Endothelial cell of umbilical vein (primary cell): ENCODE measurements around the gene CHI3L2. TPM values are rescaled to one million over a fixed set of nuclear protein-coding genes. Genes with fewer than 3 reads are reported as not detected.

ENCODE experiments used
- BruUV-seq: library from RNA; stranded (reverse); fragments of 400-500 nt; replicated peaks from 2 replicates; lab custom pipeline; 2021; lab: Mats Ljungman, UMichigan
- CTCF ChIA-PET: fragments of 300-600, 350-600 bp; sonication (Branson Sonifier 250); formaldehyde crosslinking; loops from one replicate; lab custom pipeline; 2021; ENCODE audit warnings: antibody characterized with exemption, inconsistent platforms; lab: Charles Lee
- POLR2A ChIA-PET: fragments of 300-600, 350-600 bp; sonication (Branson Sonifier 250); formaldehyde crosslinking; loops from one replicate; lab custom pipeline; 2021; ENCODE audit warnings: antibody characterized with exemption, inconsistent platforms; lab: Charles Lee
- DNase-seq: peaks from one replicate; pipeline ENCODE4 v3.0.0-alpha.2; 2011; ENCODE audit warnings: low read depth, low spot score
- FAIRE-seq: peaks from 2 replicates; lab custom pipeline; 2011; peaks lifted over from hg19 to GRCh38; lab: Jason Lieb, UNC
- H2AFZ ChIP-seq: 2 replicates; pipeline ENCODE4 v1.6.0; 2012; ENCODE audit warnings: low read depth, low read length, control low read depth, inconsistent platforms
- H3K27ac ChIP-seq: 2 replicates; pipeline ENCODE4 v1.5.1; 2011; ENCODE audit warnings: low read depth, mild to moderate bottlenecking, control low read depth, low read length, moderate library complexity; ENCODE audit not compliant: insufficient read depth
- H3K27me3 ChIP-seq, 2 experiments: 2 replicates each; pipeline versions ENCODE4 v1.6.0 to v1.6.1; 2011; ENCODE audit warnings: low read length in 2 of 2, mixed read lengths in 1 of 2; ENCODE audit not compliant: control insufficient read depth in 2 of 2, insufficient read depth in 2 of 2
- H3K36me3 ChIP-seq, 2 experiments: 2 replicates in 1 of 2; 3 replicates in 1 of 2; pipeline ENCODE4 v1.5.1; 2011; ENCODE audit warnings: low read length in 2 of 2, mild to moderate bottlenecking in 1 of 2, moderate library complexity in 1 of 2; ENCODE audit not compliant: control insufficient read depth in 2 of 2, insufficient read depth in 2 of 2; ENCODE audit errors: extremely low read depth in 1 of 2
- H3K4me1 ChIP-seq: 3 replicates; pipeline ENCODE4 v1.5.1; 2011; ENCODE audit warnings: mild to moderate bottlenecking, low read length; ENCODE audit not compliant: control insufficient read depth, insufficient read depth; ENCODE audit errors: extremely low read depth
- H3K4me2 ChIP-seq: 2 replicates; pipeline ENCODE4 v1.6.1; 2011; ENCODE audit warnings: low read length, control low read depth, mixed read lengths; ENCODE audit not compliant: insufficient read depth
- H3K4me3 ChIP-seq, 3 experiments: fragments of 200-600 bp in 1 of 3; sonication (generic), shearing (Covaris generic) in 1 of 3; replicated peaks in 1 of 3; 2 replicates each; pipeline ENCODE4 v1.5.1; 2011 to 2016; ENCODE audit warnings: control low read depth in 3 of 3, low read length in 3 of 3, mild to moderate bottlenecking in 2 of 3, inconsistent platforms in 1 of 3, low read depth in 1 of 3, moderate library complexity in 1 of 3; ENCODE audit not compliant: insufficient read depth in 1 of 3
- H3K79me2 ChIP-seq: 2 replicates; pipeline ENCODE4 v1.6.0; 2012; ENCODE audit warnings: low read length, inconsistent platforms; ENCODE audit not compliant: control insufficient read depth, insufficient read depth
- H3K9ac ChIP-seq: replicated peaks from 2 replicates; pipeline ENCODE3; 2011; ENCODE audit warnings: low read length, control low read depth; ENCODE audit not compliant: insufficient read depth; ENCODE audit errors: extremely low read depth
- H3K9me1 ChIP-seq: replicated peaks from 3 replicates; pipeline ENCODE4 v1.6.0; 2011; ENCODE audit warnings: mild to moderate bottlenecking, low read length; ENCODE audit not compliant: control insufficient read depth, insufficient read depth; ENCODE audit errors: extremely low read depth
- H3K9me3 ChIP-seq: replicated peaks from 2 replicates; pipeline ENCODE4 v1.5.1; 2012; ENCODE audit warnings: low read length, inconsistent platforms; ENCODE audit not compliant: control insufficient read depth, insufficient read depth
- H4K20me1 ChIP-seq: replicated peaks from 2 replicates; pipeline ENCODE3; 2011; ENCODE audit warnings: mild to moderate bottlenecking, low read length; ENCODE audit not compliant: control insufficient read depth, insufficient read depth; ENCODE audit errors: extremely low read depth
- EZH2 ChIP-seq: IDR thresholded peaks from 2 replicates; pipeline ENCODE4 v1.6.1; 2012; ENCODE audit warnings: borderline replicate concordance, low read depth, mild to moderate bottlenecking, moderate library complexity, low read length, inconsistent platforms; ENCODE audit not compliant: severe bottlenecking
- FOS ChIP-seq: IDR thresholded peaks from 2 replicates; pipeline ENCODE4 v1.6.1; 2011; ENCODE audit warnings: mild to moderate bottlenecking, low read length, moderate library complexity, borderline replicate concordance; ENCODE audit not compliant: insufficient read depth
- GATA2 ChIP-seq: IDR thresholded peaks from 2 replicates; pipeline ENCODE4 v1.7.0; 2011; ENCODE audit warnings: low read depth, mild to moderate bottlenecking, moderate library complexity, mixed read lengths, low read length; ENCODE audit not compliant: insufficient read length, insufficient read depth
- JUN ChIP-seq: IDR thresholded peaks from 2 replicates; pipeline ENCODE4 v1.6.1; 2011; ENCODE audit warnings: borderline replicate concordance, low read depth; ENCODE audit not compliant: insufficient read length, insufficient read depth
- MAX ChIP-seq: IDR thresholded peaks from 2 replicates; pipeline ENCODE4 v1.6.1; 2011; ENCODE audit not compliant: insufficient read depth, insufficient read length
- POLR2AphosphoS5 ChIP-seq: IDR thresholded peaks from 2 replicates; pipeline ENCODE4 v1.6.1; 2012; ENCODE audit warnings: low read depth, mild to moderate bottlenecking, control low read depth, low read length, moderate library complexity; ENCODE audit not compliant: insufficient read depth
- dilution Hi-C: fragments of 300-500 bp; cut with MboI; formaldehyde crosslinking; loops from one replicate; pipeline ENCODE4 v1.15.0; 2019; ENCODE audit warnings: low sequenced_read_pairs; ENCODE audit not compliant: extremely low pct_ligation_motif_present
- intact Hi-C: fragments of 100-400 bp; cut with micrococcal nuclease; formaldehyde crosslinking; loops from one replicate; pipeline ENCODE4 v1.10.0; 2022
- polyA plus RNA-seq, 4 experiments: library from polyadenylated mRNA; depleted of rRNA in 3 of 4; stranded (reverse) in 3 of 4; unstranded in 1 of 4; fragments of >200 nt; gene quantifications; 2 replicates each; pipeline versions ENCODE4 v1.2.1 to v1.2.3, GENCODE V29; 2011 to 2012; ENCODE audit warnings: missing spikeins in 1 of 4
- total RNA-seq: library from RNA; stranded (reverse); gene quantifications from 2 replicates; pipeline ENCODE4 v1.2.3, GENCODE V29; 2021
- TF ChIP-seq, protein P1 (sequence below), 2 donors: IDR thresholded peaks; 1 replicate in 1 of 2; 2 replicates in 1 of 2; pipeline ENCODE4 v1.5.1; 2011; ENCODE audit warnings: low read length in 2 of 2, mild to moderate bottlenecking in 2 of 2, moderate library complexity in 2 of 2, control low read depth in 1 of 2, inconsistent platforms in 1 of 2, low read depth in 1 of 2; ENCODE audit not compliant: insufficient read depth in 1 of 2; ENCODE audit errors: extremely low read depth in 1 of 2

CHI3L2 gene
- total and polyA plus RNA-seq, 2 donors (not counting 3 experiments of a cell fraction or from before 2014, with no cell fraction given) = not detected

- Histone ChIP-seq H3K9me1 (no peaks in the 10 kb centered on the region), H3K4me1 (no peaks in the 10 kb centered on the region), H3K27ac (no peak overlapping the region), H3K79me2 (no peaks in the 10 kb centered on the region), H3K9ac (no peak overlapping the region), H3K36me3 (peaks cover 0 to 5% of the 10 kb centered on the region in 2 experiments), H3K4me2 (no peak overlapping the region), H3K9me3 (no peaks in the 10 kb centered on the region), H3K27me3 (peaks cover 5 to 6% of the 10 kb centered on the region in 2 experiments), H4K20me1 (no peaks in the 10 kb centered on the region), H3K4me3 (no peak overlapping the region), H2AFZ (no peak overlapping the region)
- FAIRE-seq (no peak), DNase-seq (no peak)
- TF ChIP-seq, protein P1, sequence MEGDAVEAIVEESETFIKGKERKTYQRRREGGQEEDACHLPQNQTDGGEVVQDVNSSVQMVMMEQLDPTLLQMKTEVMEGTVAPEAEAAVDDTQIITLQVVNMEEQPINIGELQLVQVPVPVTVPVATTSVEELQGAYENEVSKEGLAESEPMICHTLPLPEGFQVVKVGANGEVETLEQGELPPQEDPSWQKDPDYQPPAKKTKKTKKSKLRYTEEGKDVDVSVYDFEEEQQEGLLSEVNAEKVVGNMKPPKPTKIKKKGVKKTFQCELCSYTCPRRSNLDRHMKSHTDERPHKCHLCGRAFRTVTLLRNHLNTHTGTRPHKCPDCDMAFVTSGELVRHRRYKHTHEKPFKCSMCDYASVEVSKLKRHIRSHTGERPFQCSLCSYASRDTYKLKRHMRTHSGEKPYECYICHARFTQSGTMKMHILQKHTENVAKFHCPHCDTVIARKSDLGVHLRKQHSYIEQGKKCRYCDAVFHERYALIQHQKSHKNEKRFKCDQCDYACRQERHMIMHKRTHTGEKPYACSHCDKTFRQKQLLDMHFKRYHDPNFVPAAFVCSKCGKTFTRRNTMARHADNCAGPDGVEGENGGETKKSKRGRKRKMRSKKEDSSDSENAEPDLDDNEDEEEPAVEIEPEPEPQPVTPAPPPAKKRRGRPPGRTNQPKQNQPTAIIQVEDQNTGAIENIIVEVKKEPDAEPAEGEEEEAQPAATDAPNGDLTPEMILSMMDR (IDR thresholded peaks at IDR 0.05; ENCODE audit: extremely low read depth in 1 of 2, insufficient read depth in 1 of 2, low read depth in 1 of 2, low read length in 2 of 2) = no peak
- TF ChIP-seq JUN = no peak
- no peak for TF ChIP-seq FOS
- TF ChIP-seq MAX = no peak
- intact Hi-C loops (no loop called here), dilution Hi-C loops (no loop called here)
- POLR2A ChIA-PET = no interaction called here
- CTCF ChIA-PET = interaction anchor here (1.0 to 1.1 kb wide), 3 partner anchors 8 to 24 kb away, joined by 3 to 4 read pairs (median 4); partner anchors contain the start of gene DENND2D
- BruUV-seq = no TSS peak
Observed at GRCh38 chr1:111191496-111191895, 36.0 kb upstream of the CHI3L2 start.

- Histone ChIP-seq H3K9me3 (no peaks in the 10 kb centered on the region), H3K9ac (no peak overlapping the region), H3K4me3 (no peak overlapping the region), H3K9me1 (no peaks in the 10 kb centered on the region), H3K27ac (no peak overlapping the region), H3K36me3 (peaks cover 0 to 3% of the 10 kb centered on the region in 2 experiments), H3K79me2 (no peaks in the 10 kb centered on the region), H4K20me1 (no peaks in the 10 kb centered on the region), H3K4me1 (no peaks in the 10 kb centered on the region), H3K4me2 (no peak overlapping the region), H3K27me3 (peaks cover 5 to 6% of the 10 kb centered on the region in 2 experiments), H2AFZ (no peak overlapping the region)
- TF ChIP-seq FOS (no peak), JUN (no peak), EZH2 (no peak), POLR2AphosphoS5 (no peak), MAX (no peak), GATA2 (no peak)
- TF ChIP-seq, protein P1 (IDR thresholded peaks at IDR 0.05; ENCODE audit: extremely low read depth in 1 of 2, insufficient read depth in 1 of 2, low read depth in 1 of 2, low read length in 2 of 2) = no peak
- FAIRE-seq (no peak), DNase-seq (no peak)
- dilution Hi-C loops = no loop called here
- ChIA-PET CTCF (interaction anchor here (1.0 kb wide), 2 partner anchors 13 to 25 kb away, joined by 3 to 4 read pairs; no protein-coding TSS in a partner anchor), POLR2A (no interaction called here)
- no TSS peak for BruUV-seq
- intact Hi-C loops = no loop called here
Observed at GRCh38 chr1:111192074-111192473, 35.4 kb upstream of the CHI3L2 start.
